Activated CD4-positive, alpha-beta T cell treated with anti-CD3 and anti-CD28 coated beads for 36 hours (primary cell): ENCODE results near the gene PLCB3. TPM values are rescaled to one million over a fixed set of nuclear protein-coding genes. Genes with fewer than 3 reads are reported as not detected.

ENCODE experiments used
- ATAC-seq: fragments of 200-7000 bp; cut with Tn5 transposase; one replicate; pipeline ENCODE4 v1.10.0; 2021; ENCODE audit warnings: mild to moderate bottlenecking, moderate library complexity
- CTCF ChIA-PET: fragments of 350-600 bp; sonication (Branson Sonifier 250); formaldehyde crosslinking; loops from one replicate; lab custom pipeline; 2021; ENCODE audit warnings: antibody characterized with exemption; lab: Charles Lee
- POLR2A ChIA-PET: fragments of 350-600 bp; sonication (Branson Sonifier 250); formaldehyde crosslinking; loops from one replicate; lab custom pipeline; 2021; ENCODE audit warnings: antibody characterized with exemption, inconsistent platforms; lab: Charles Lee
- DNase-seq: peaks from one replicate; pipeline ENCODE4 v3.0.0-alpha.2; 2020
- H3K27ac Mint-ChIP-seq: one replicate; pipeline ENCODE4 v1.8.0; 2021; ENCODE audit warnings: mixed read lengths
- H3K27me3 Mint-ChIP-seq: one replicate; pipeline ENCODE4 v1.8.0; 2021; ENCODE audit warnings: mixed read lengths
- H3K36me3 Mint-ChIP-seq: one replicate; pipeline ENCODE4 v1.8.0; 2021; ENCODE audit warnings: low read depth, mixed read lengths
- H3K4me1 Mint-ChIP-seq: one replicate; pipeline ENCODE4 v1.8.0; 2021; ENCODE audit warnings: mixed read lengths
- H3K4me3 Mint-ChIP-seq: one replicate; pipeline ENCODE4 v1.8.0; 2021; ENCODE audit warnings: mild to moderate bottlenecking, moderate library complexity, mixed read lengths
- H3K9me3 Mint-ChIP-seq: one replicate; pipeline ENCODE4 v1.8.0; 2021; ENCODE audit warnings: low read depth, mixed read lengths
- intact Hi-C, 2 experiments: fragments of 100-400 bp; cut with DNase I in 1 of 2; cut with micrococcal nuclease in 1 of 2; formaldehyde crosslinking; loops; one replicate each; pipeline versions ENCODE4 v1.14.2 to v1.15.1; 2022 to 2024; cut with DNase I, micrococcal nuclease
- total RNA-seq, 2 experiments: library from RNA; stranded (reverse); gene quantifications; one replicate each; pipeline ENCODE4 v1.2.3, GENCODE V29; 2021

Gene PLCB3
- total RNA-seq, 2 experiments from 2014 or later = 9.0 to 10.9 TPM

GRCh38 chr11:64229090-64229743 is 22.1 kb upstream of the PLCB3 start:
- ChIA-PET CTCF (interaction anchor here (0.7 to 1.2 kb wide), 2 partner anchors 23 to 853 kb away, joined by 3 read pairs; no protein-coding TSS in a partner anchor), POLR2A (no interaction called here)
- Mint-ChIP-seq H3K36me3 (peaks cover 5% of the 10 kb centered on the region), H3K27me3 (no peaks in the 10 kb centered on the region), H3K27ac (peak overlapping the region; percentile 60), H3K9me3 (no peaks in the 10 kb centered on the region), H3K4me3 (peak overlapping the region; percentile 76), H3K4me1 (peaks cover 35% of the 10 kb centered on the region)
- intact Hi-C loops = no loop called here
- DNase-seq (no peak), ATAC-seq (no peak)

- Mint-ChIP-seq H3K36me3 (peaks cover 4% of the 10 kb centered on the region), H3K4me3 (peak overlapping the region; percentile 76), H3K9me3 (no peaks in the 10 kb centered on the region), H3K4me1 (peaks cover 35% of the 10 kb centered on the region), H3K27ac (peak overlapping the region; percentile 60), H3K27me3 (no peaks in the 10 kb centered on the region)
- intact Hi-C loops = loop anchor here (1.0 to 5.0 kb wide), 7 partner anchors 12 to 242 kb away; partner anchors contain the start of genes FKBP2 (in 2 of the 2), ESRRA (in 1 of the 2), GPR137 (in 1 of the 2) and OTUB1 (in 1 of the 2)
- ChIA-PET POLR2A (interaction anchor here (1.1 kb wide), 1 partner anchor 75 kb away, joined by 3 read pairs; no protein-coding TSS in a partner anchor), CTCF (interaction anchor here (0.7 kb wide), 1 partner anchor 853 kb away, joined by 3 read pairs; no protein-coding TSS in a partner anchor)
- DNase-seq (no peak), ATAC-seq (no peak)
Measured at GRCh38 chr11:64229744-64230170, 21.6 kb upstream of the PLCB3 start.

GRCh38 chr11:64230171-64230984 is 21.0 kb upstream of the PLCB3 start, which contains the start of gene DNAJC4:
DNAJC4 (plus strand) TSS chr11:64230548; CDS start chr11:64230855, 307 bp downstream.
- peak within 1 kb of the TSS; percentile 74 for H3K27ac Mint-ChIP-seq
- ChIA-PET POLR2A (interaction anchor here (1.1 kb wide), 1 partner anchor 74 kb away, joined by 3 read pairs; no protein-coding TSS in a partner anchor), CTCF (interaction anchor here (0.7 to 2.0 kb wide), 2 partner anchors 11 to 852 kb away, joined by 3 to 5 read pairs; partner anchors contain the start of gene FKBP2)
- H3K27me3 Mint-ChIP-seq = no peaks in the 10 kb centered on the region
- intact Hi-C loops = loop anchor here (1.0 to 5.0 kb wide), 7 partner anchors 11 to 243 kb away; partner anchors contain the start of genes FKBP2 (in 2 of the 2), ESRRA (in 1 of the 2), GPR137 (in 1 of the 2) and OTUB1 (in 1 of the 2)
- peak; percentile 94 for DNase-seq
- H3K4me1 Mint-ChIP-seq = peaks cover 35% of the 10 kb centered on the region
- H3K4me3 Mint-ChIP-seq = peak within 1 kb of the TSS; percentile 76
- no peaks in the 10 kb centered on the region for H3K9me3 Mint-ChIP-seq
- peaks cover 5% of the 10 kb centered on the region for H3K36me3 Mint-ChIP-seq
- ATAC-seq = peak; percentile 61

GRCh38 chr11:64230985-64231365 is 20.4 kb upstream of the PLCB3 start:
- ATAC-seq (no peak), DNase-seq (no peak)
- POLR2A ChIA-PET = interaction anchor here (1.1 kb wide), 1 partner anchor 73 kb away, joined by 3 read pairs; no protein-coding TSS in a partner anchor
- Mint-ChIP-seq H3K4me3 (peak overlapping the region; percentile 76), H3K36me3 (peaks cover 7% of the 10 kb centered on the region), H3K4me1 (peaks cover 38% of the 10 kb centered on the region), H3K27me3 (no peaks in the 10 kb centered on the region), H3K27ac (peak overlapping the region; percentile 74), H3K9me3 (no peaks in the 10 kb centered on the region)
- intact Hi-C loops = loop anchor here (1.0 to 5.0 kb wide), 7 partner anchors 10 to 244 kb away; partner anchors contain the start of genes FKBP2 (in 2 of the 2), ESRRA (in 1 of the 2), GPR137 (in 1 of the 2) and OTUB1 (in 1 of the 2)
- CTCF ChIA-PET = interaction anchor here (0.7 to 2.0 kb wide), 2 partner anchors 10 to 70 kb away, joined by 3 to 5 read pairs; partner anchors contain the start of gene FKBP2

GRCh38 chr11:64231546-64231945 is 19.8 kb upstream of the PLCB3 start:
- DNase-seq (no peak), ATAC-seq (no peak)
- peaks cover 7% of the 10 kb centered on the region for H3K36me3 Mint-ChIP-seq
- no peak overlapping the region for H3K27ac Mint-ChIP-seq
- intact Hi-C loops = loop anchor here in 1 of 2 experiments (5.0 kb wide), 1 partner anchor 244 kb away; the partner anchor contains the start of gene OTUB1
- H3K9me3 Mint-ChIP-seq = no peaks in the 10 kb centered on the region
- ChIA-PET POLR2A (interaction anchor here (0.8 kb wide), 1 partner anchor 30 kb away, joined by 3 read pairs; no protein-coding TSS in a partner anchor), CTCF (interaction anchor here (0.7 to 2.0 kb wide), 3 partner anchors 10 to 69 kb away, joined by 3 to 6 read pairs (median 5); partner anchors contain the start of gene FKBP2)
- H3K4me3 Mint-ChIP-seq = peak overlapping the region; percentile 76
- no peaks in the 10 kb centered on the region for H3K27me3 Mint-ChIP-seq
- H3K4me1 Mint-ChIP-seq = peaks cover 38% of the 10 kb centered on the region

GRCh38 chr11:64232182-64232966 is 19.0 kb upstream of the PLCB3 start:
- ChIA-PET CTCF (interaction anchor here (1.1 to 2.0 kb wide), 3 partner anchors 9 to 28 kb away, joined by 3 to 6 read pairs (median 5); partner anchors contain the start of gene FKBP2), POLR2A (interaction anchor here (0.8 kb wide), 1 partner anchor 29 kb away, joined by 3 read pairs; no protein-coding TSS in a partner anchor)
- no peak for ATAC-seq
- peak overlapping the region; percentile 6 for H3K27ac Mint-ChIP-seq
- H3K4me1 Mint-ChIP-seq = peaks cover 35% of the 10 kb centered on the region
- H3K27me3 Mint-ChIP-seq = no peaks in the 10 kb centered on the region
- no peak for DNase-seq
- intact Hi-C loops = loop anchor here in 1 of 2 experiments (5.0 kb wide), 1 partner anchor 245 kb away; the partner anchor contains the start of gene OTUB1
- no peaks in the 10 kb centered on the region for H3K9me3 Mint-ChIP-seq
- H3K4me3 Mint-ChIP-seq = peak overlapping the region; percentile 76
- H3K36me3 Mint-ChIP-seq = peaks cover 12% of the 10 kb centered on the region

- Mint-ChIP-seq H3K36me3 (peaks cover 18% of the 10 kb centered on the region), H3K9me3 (no peaks in the 10 kb centered on the region), H3K27me3 (no peaks in the 10 kb centered on the region), H3K4me3 (peak overlapping the region; percentile 57), H3K27ac (no peak overlapping the region), H3K4me1 (peaks cover 30% of the 10 kb centered on the region)
- no peak for DNase-seq
- intact Hi-C loops = loop anchor here in 1 of 2 experiments (5.0 kb wide), 1 partner anchor 246 kb away; the partner anchor contains the start of gene OTUB1
- CTCF ChIA-PET = interaction anchor here (1.1 to 1.9 kb wide), 2 partner anchors 9 to 28 kb away, joined by 3 to 6 read pairs; no protein-coding TSS in a partner anchor
- POLR2A ChIA-PET = no interaction called here
- no peak for ATAC-seq
Measured at GRCh38 chr11:64232967-64233315, 18.4 kb upstream of the PLCB3 start.

- Mint-ChIP-seq H3K9me3 (no peaks in the 10 kb centered on the region), H3K36me3 (peaks cover 26% of the 10 kb centered on the region), H3K4me1 (peaks cover 22% of the 10 kb centered on the region), H3K27ac (peak within 1 kb of the TSS; percentile 81), H3K4me3 (peak within 1 kb of the TSS; percentile 84), H3K27me3 (no peaks in the 10 kb centered on the region)
- DNase-seq = peak; percentile 81
- intact Hi-C loops = loop anchor here in 1 of 2 experiments (5.0 kb wide), 1 partner anchor 247 kb away; the partner anchor contains the start of gene OTUB1
- ChIA-PET CTCF (no interaction called here), POLR2A (no interaction called here)
- ATAC-seq = peak; percentile 49
Measured at GRCh38 chr11:64233913-64234586, 17.3 kb upstream of the PLCB3 start, which contains the start of gene VEGFB. VEGFB (plus strand) TSS chr11:64234584; CDS start chr11:64234834, 250 bp downstream.

- DNase-seq (peak; percentile 73), ATAC-seq (peak; percentile 49)
- peaks cover 27% of the 10 kb centered on the region for H3K36me3 Mint-ChIP-seq
- peaks cover 17% of the 10 kb centered on the region for H3K4me1 Mint-ChIP-seq
- intact Hi-C loops = loop anchor here in 1 of 2 experiments (5.0 kb wide), 1 partner anchor 248 kb away; the partner anchor contains the start of gene OTUB1
- ChIA-PET POLR2A (no interaction called here), CTCF (interaction anchor here (2.0 kb wide), 1 partner anchor 30 kb away, joined by 5 read pairs; no protein-coding TSS in a partner anchor)
- H3K27me3 Mint-ChIP-seq = no peaks in the 10 kb centered on the region
- peak overlapping the region; percentile 81 for H3K27ac Mint-ChIP-seq
- H3K9me3 Mint-ChIP-seq = no peaks in the 10 kb centered on the region
- H3K4me3 Mint-ChIP-seq = peak overlapping the region; percentile 84
Measured at GRCh38 chr11:64234647-64235379, 16.5 kb upstream of the PLCB3 start.
